ENCODE data around the gene CYP3A7. TPM values are rescaled to one million over a fixed set of nuclear protein-coding genes. Genes with fewer than 3 reads are reported as not detected.
"Not testable (repeated sequence)": the region's sequence is repeated elsewhere in the genome, so short reads cannot be mapped to it uniquely, and the experiment has no call there.

CYP3A7 gene
- total RNA-seq, 2 donors from 2014 or later, result 1.3 TPM; not detected in 1

GRCh38 chr7:99730992-99731391 is 4.0 kb downstream of the CYP3A7 start:
- no peak for DNase-seq
- H3K36me3 ChIP-seq (replicated peaks in 1 of 2; ENCODE audit: insufficient read depth in 1 of 2, low read depth in 2 of 2), result no peaks in the 10 kb centered on the region
- intact Hi-C loops (cut with DNase I), result no loop called here
- WGBS, 2 donors, result 81 to 96% methylated on average over 3 of the region's 3 CpGs
- peaks cover 50% of the 10 kb centered on the region for H3K4me1 ChIP-seq
- no peak for TF ChIP-seq POLR2A (IDR thresholded peaks at IDR 0.05)
- no peak for TF ChIP-seq CTCF (IDR thresholded peaks at IDR 0.05)
- H3K9me3 ChIP-seq, result no peaks in the 10 kb centered on the region
- no peak for ATAC-seq
- no peaks in the 10 kb centered on the region for H3K27me3 ChIP-seq
- H3K27ac ChIP-seq, result no peak overlapping the region
- no peak overlapping the region for H3K4me3 ChIP-seq

- intact Hi-C loops (cut with DNase I), result no loop called here
- Histone ChIP-seq H3K27ac (peak overlapping the region in 3 of 4 donors; percentile 40 to 56 (median 55)), H3K27me3 (no peaks in the 10 kb centered on the region), H3K36me3 (replicated peaks in 1 of 2; ENCODE audit: insufficient read depth in 1 of 2, low read depth in 2 of 2) (no peaks in the 10 kb centered on the region), H3K4me3 (no peak overlapping the region), H3K9me3 (no peaks in the 10 kb centered on the region), H3K4me1 (peaks cover 50% of the 10 kb centered on the region)
- WGBS, 2 donors, result 65 to 94% methylated on average over 1 of the region's 1 CpG
- TF ChIP-seq POLR2A (IDR thresholded peaks at IDR 0.05) (no peak), CTCF (IDR thresholded peaks at IDR 0.05) (no peak)
- ATAC-seq (no peak), DNase-seq (no peak)
Observed at GRCh38 chr7:99730238-99730810, 4.7 kb downstream of the CYP3A7 start.

- peak; percentile 54 for ATAC-seq
- no peak for DNase-seq
- TF ChIP-seq POLR2A (IDR thresholded peaks at IDR 0.05), result no peak
Observed at GRCh38 chr7:99729486-99730237, 5.3 kb downstream of the CYP3A7 start.

GRCh38 chr7:99728615-99729014 is 6.4 kb downstream of the CYP3A7 start:
- WGBS, 2 donors, result 12 to 24% methylated on average over 2 of the region's 2 CpGs
- intact Hi-C loops (cut with DNase I), result no loop called here
- peak; percentile 76 for ATAC-seq
- Histone ChIP-seq H3K36me3 (replicated peaks in 1 of 2; ENCODE audit: insufficient read depth in 1 of 2, low read depth in 2 of 2) (no peaks in the 10 kb centered on the region), H3K4me1 (peaks cover 48% of the 10 kb centered on the region), H3K27ac (peak overlapping the region in 3 of 4 donors; percentile 33 to 56 (median 41)), H3K4me3 (no peak overlapping the region), H3K9me3 (no peaks in the 10 kb centered on the region), H3K27me3 (no peaks in the 10 kb centered on the region)
- DNase-seq, result no peak
- TF ChIP-seq POLR2A (IDR thresholded peaks at IDR 0.05) (no peak), CTCF (IDR thresholded peaks at IDR 0.05) (no peak)

More at GRCh38 chr7:99729486-99730237, 5.3 kb downstream of the CYP3A7 start:
- Histone ChIP-seq H3K4me3 (no peak overlapping the region), H3K9me3 (no peaks in the 10 kb centered on the region), H3K36me3 (replicated peaks in 1 of 2; ENCODE audit: insufficient read depth in 1 of 2, low read depth in 2 of 2) (no peaks in the 10 kb centered on the region), H3K27ac (peak overlapping the region in 3 of 4 donors; percentile 40 to 56 (median 55)), H3K4me1 (peaks cover 50% of the 10 kb centered on the region), H3K27me3 (no peaks in the 10 kb centered on the region)
- intact Hi-C loops (cut with DNase I), result no loop called here
- 27 to 41% methylated on average over 5 of the region's 5 CpGs for WGBS, 2 donors

- peaks cover 20% of the 10 kb centered on the region for H3K4me1 ChIP-seq
- H3K36me3 ChIP-seq (replicated peaks in 1 of 2; ENCODE audit: insufficient read depth in 1 of 2, low read depth in 2 of 2); H3K27me3 ChIP-seq; DNase-seq; H3K27ac ChIP-seq; ATAC-seq; H3K4me3 ChIP-seq; H3K9me3 ChIP-seq; intact Hi-C loops (cut with DNase I): not testable (repeated sequence)
- 90 to 92% methylated on average over 6 of the region's 6 CpGs for WGBS, 2 donors
Observed at GRCh38 chr7:99723201-99723600, 11.8 kb downstream of the CYP3A7 start.
